Neutrophil (primary cell): Measurements from ENCODE around the gene ATP23.

Experiments
- H3K27ac ChIP-seq: fragments of 200-600 bp; sonication (generic); 2 replicates; pipeline ENCODE4 v1.5.1; 2016; ENCODE audit warnings: mild to moderate bottlenecking, moderate library complexity
- H3K27me3 ChIP-seq: fragments of 200-600 bp; sonication (generic); 2 replicates; pipeline ENCODE4 v1.6.0; 2016; ENCODE audit warnings: mild to moderate bottlenecking
- H3K36me3 ChIP-seq: fragments of 200-600 bp; sonication (generic); 2 replicates; pipeline ENCODE4 v1.5.1; 2017
- H3K4me1 ChIP-seq, 2 experiments: fragments of 200-600 bp in 1 of 2; sonication (generic) in 1 of 2; 1 replicate in 1 of 2; 2 replicates in 1 of 2; pipeline versions ENCODE4 v1.5.1 to v1.6.1; 2013 to 2016; ENCODE audit warnings: low read depth in 1 of 2, low read length in 1 of 2, mild to moderate bottlenecking in 1 of 2, moderate library complexity in 1 of 2; ENCODE audit not compliant: control insufficient read depth in 1 of 2, insufficient read depth in 1 of 2
- H3K4me3 ChIP-seq, 2 experiments: fragments of 200-600 bp in 1 of 2; sonication (generic) in 1 of 2; 1 replicate in 1 of 2; 2 replicates in 1 of 2; pipeline ENCODE4 v1.5.1; 2013 to 2016; ENCODE audit warnings: low read depth in 1 of 2, low read length in 1 of 2, mild to moderate bottlenecking in 1 of 2, moderate library complexity in 1 of 2
- H3K9me3 ChIP-seq: fragments of 200-600 bp; sonication (generic); 2 replicates; pipeline ENCODE4 v1.5.1; 2016
- CTCF ChIP-seq: fragments of 200-600 bp; sonication (generic); IDR thresholded peaks from 2 replicates; pipeline ENCODE4 v1.5.1; 2016; ENCODE audit warnings: antibody characterized with exemption

The ATP23 gene

GRCh38 chr12:57965766-57966165 lies 24.4 kb downstream of the ATP23 start:
- Histone ChIP-seq H3K4me3 (no peak overlapping the region), H3K9me3 (no peaks in the 10 kb centered on the region), H3K36me3 (no peaks in the 10 kb centered on the region), H3K27me3 (no peaks in the 10 kb centered on the region), H3K27ac (no peak overlapping the region), H3K4me1 (no peaks in the 10 kb centered on the region)
- TF ChIP-seq CTCF = no peak

- no peaks in the 10 kb centered on the region for H3K4me1 ChIP-seq
- no peak overlapping the region for H3K4me3 ChIP-seq
- no peaks in the 10 kb centered on the region for H3K36me3 ChIP-seq
- no peaks in the 10 kb centered on the region for H3K9me3 ChIP-seq
- no peak overlapping the region for H3K27ac ChIP-seq
- no peak for TF ChIP-seq CTCF
- no peaks in the 10 kb centered on the region for H3K27me3 ChIP-seq
Observed at GRCh38 chr12:57966536-57966935, 25.2 kb downstream of the ATP23 start.

GRCh38 chr12:57983146-57983857 lies 41.9 kb downstream of the ATP23 start:
- Histone ChIP-seq H3K4me1 (peaks cover 3 to 7% of the 10 kb centered on the region in 2 experiments), H3K9me3 (peaks cover 3% of the 10 kb centered on the region), H3K27ac (no peak overlapping the region), H3K27me3 (no peaks in the 10 kb centered on the region), H3K36me3 (no peaks in the 10 kb centered on the region), H3K4me3 (no peak overlapping the region)
- TF ChIP-seq CTCF = no peak

- no peak overlapping the region for H3K4me3 ChIP-seq
- no peaks in the 10 kb centered on the region for H3K27me3 ChIP-seq
- H3K9me3 ChIP-seq = peaks cover 3% of the 10 kb centered on the region
- H3K36me3 ChIP-seq = no peaks in the 10 kb centered on the region
- no peak overlapping the region for H3K27ac ChIP-seq
- H3K4me1 ChIP-seq = peaks cover 3 to 7% of the 10 kb centered on the region in 2 experiments
- no peak for TF ChIP-seq CTCF
Observed at GRCh38 chr12:57983858-57984505, 42.6 kb downstream of the ATP23 start.

- H3K9me3 ChIP-seq = peaks cover 3% of the 10 kb centered on the region
- H3K36me3 ChIP-seq = no peaks in the 10 kb centered on the region
- no peaks in the 10 kb centered on the region for H3K27me3 ChIP-seq
- no peak overlapping the region for H3K4me3 ChIP-seq
- H3K4me1 ChIP-seq = peaks cover 5 to 7% of the 10 kb centered on the region in 2 experiments
- no peak overlapping the region for H3K27ac ChIP-seq
- TF ChIP-seq CTCF = no peak
Observed at GRCh38 chr12:57984629-57985151, 43.3 kb downstream of the ATP23 start.
